H9 (cell line): ENCODE data around the gene HIF1A. TPM values are rescaled to one million over a fixed set of nuclear protein-coding genes. Genes with fewer than 3 reads are reported as not detected.

Experiments used
- DNase-seq: peaks from one replicate; pipeline ENCODE4 v3.0.0-alpha.2; 2017
- H2AFZ ChIP-seq: one replicate; pipeline ENCODE4 v1.6.1; 2013; ENCODE audit warnings: mild to moderate bottlenecking, low read length, control low read depth, moderate library complexity
- H2AK5ac ChIP-seq: 2 replicates; pipeline ENCODE4 v1.6.1; 2013; ENCODE audit warnings: low read length, control low read depth, mixed read lengths; ENCODE audit not compliant: insufficient read length
- H2BK120ac ChIP-seq: one replicate; pipeline ENCODE4 v1.6.1; 2013; ENCODE audit warnings: low read depth, mild to moderate bottlenecking, low read length, control low read depth, inconsistent platforms; ENCODE audit not compliant: poor library complexity, severe bottlenecking
- H2BK12ac ChIP-seq: 2 replicates; pipeline ENCODE4 v1.6.1; 2013; ENCODE audit warnings: low read length, control low read depth, mixed read lengths, low read depth; ENCODE audit not compliant: insufficient read length
- H2BK15ac ChIP-seq: 2 replicates; pipeline ENCODE4 v1.6.1; 2013; ENCODE audit warnings: low read depth, low read length, control low read depth
- H2BK20ac ChIP-seq: one replicate; pipeline ENCODE4 v1.6.1; 2013; ENCODE audit warnings: low read depth, mild to moderate bottlenecking, low read length, control low read depth, inconsistent platforms; ENCODE audit not compliant: poor library complexity, severe bottlenecking
- H2BK5ac ChIP-seq: 2 replicates; pipeline ENCODE4 v1.6.1; 2013; ENCODE audit warnings: low read length, control low read depth, mixed read lengths; ENCODE audit not compliant: insufficient read length
- H3K14ac ChIP-seq: 2 replicates; pipeline ENCODE4 v1.6.1; 2013; ENCODE audit warnings: low read length, control low read depth; ENCODE audit not compliant: insufficient read depth
- H3K18ac ChIP-seq: 2 replicates; pipeline ENCODE4 v1.6.1; 2013; ENCODE audit warnings: low read depth, mild to moderate bottlenecking, mixed read lengths, low read length, control low read depth; ENCODE audit not compliant: insufficient read length
- H3K23ac ChIP-seq: 2 replicates; pipeline ENCODE4 v1.6.1; 2013; ENCODE audit warnings: low read length, control low read depth, mixed read lengths, low read depth; ENCODE audit not compliant: insufficient read length
- H3K23me2 ChIP-seq: 2 replicates; pipeline ENCODE4 v1.6.1; 2013; ENCODE audit warnings: low read depth, mild to moderate bottlenecking, mixed read lengths, low read length, control low read depth; ENCODE audit not compliant: insufficient read length, poor library complexity, severe bottlenecking
- H3K27ac ChIP-seq: 2 replicates; pipeline ENCODE4 v1.5.1; 2013; ENCODE audit warnings: low read length, control low read depth, mixed read lengths, low read depth; ENCODE audit not compliant: insufficient read length
- H3K27me3 ChIP-seq: 2 replicates; pipeline ENCODE4 v1.6.1; 2013; ENCODE audit warnings: low read length, control low read depth, inconsistent platforms; ENCODE audit not compliant: insufficient read depth
- H3K4ac ChIP-seq: 2 replicates; pipeline ENCODE4 v1.6.1; 2013; ENCODE audit warnings: low read depth, mild to moderate bottlenecking, control low read depth, inconsistent platforms, low read length, moderate library complexity
- H3K4me1 ChIP-seq: 2 replicates; pipeline ENCODE4 v1.6.1; 2013; ENCODE audit warnings: low read length, control low read depth, inconsistent platforms; ENCODE audit not compliant: insufficient read depth
- H3K4me2 ChIP-seq: 2 replicates; pipeline ENCODE4 v1.6.1; 2013; ENCODE audit warnings: low read length, control low read depth, mixed read lengths; ENCODE audit not compliant: insufficient read length, insufficient read depth
- H3K56ac ChIP-seq: 2 replicates; pipeline ENCODE4 v1.6.1; 2013; ENCODE audit warnings: low read depth, mild to moderate bottlenecking, mixed read lengths, low read length, control low read depth; ENCODE audit not compliant: insufficient read length
- H3K79me1 ChIP-seq: 2 replicates; pipeline ENCODE4 v1.6.1; 2013; ENCODE audit warnings: low read depth, mild to moderate bottlenecking, moderate library complexity, low read length, control low read depth, inconsistent platforms; ENCODE audit not compliant: insufficient read depth, poor library complexity, severe bottlenecking
- H3K79me2 ChIP-seq: 2 replicates; pipeline ENCODE4 v1.6.1; 2013; ENCODE audit warnings: low read length, control low read depth, inconsistent platforms; ENCODE audit not compliant: insufficient read depth
- H3K9ac ChIP-seq: 2 replicates; pipeline ENCODE4 v1.6.1; 2013; ENCODE audit warnings: low read length, control low read depth, mixed read lengths; ENCODE audit not compliant: insufficient read length; ENCODE audit errors: extremely low read depth
- H3K9me3 ChIP-seq: one replicate; pipeline ENCODE4 v1.6.1; 2013; ENCODE audit warnings: low read depth, low read length, inconsistent platforms; ENCODE audit not compliant: control insufficient read depth
- H3T11ph ChIP-seq: one replicate; pipeline ENCODE4 v1.6.1; 2013; ENCODE audit warnings: mild to moderate bottlenecking, low read length, control low read depth, inconsistent platforms
- H4K20me1 ChIP-seq: one replicate; pipeline ENCODE4 v1.6.1; 2013; ENCODE audit not compliant: control insufficient read depth, insufficient read length, insufficient read depth
- H4K5ac ChIP-seq: 2 replicates; pipeline ENCODE4 v1.6.1; 2013; ENCODE audit warnings: low read depth, mild to moderate bottlenecking, mixed read lengths, low read length, control low read depth; ENCODE audit not compliant: insufficient read length
- H4K8ac ChIP-seq: replicated peaks from 2 replicates; pipeline ENCODE4 v1.6.1; 2013; ENCODE audit warnings: low read length, control low read depth, mixed read lengths, low read depth; ENCODE audit not compliant: insufficient read length
- H4K91ac ChIP-seq: 2 replicates; pipeline ENCODE4 v1.6.1; 2013; ENCODE audit warnings: low read depth, mild to moderate bottlenecking, moderate library complexity, mixed read lengths, low read length, control low read depth; ENCODE audit not compliant: insufficient read length
- H3K27ac Mint-ChIP-seq, 3 experiments: 2 replicates in 2 of 3; 3 replicates in 1 of 3; pipeline ENCODE4 v1.8.0; 2020 to 2021; ENCODE audit warnings: mixed read lengths in 3 of 3, mild to moderate bottlenecking in 1 of 3, moderate library complexity in 1 of 3
- H3K27me3 Mint-ChIP-seq: 2 replicates; pipeline ENCODE4 v1.8.0; 2021; ENCODE audit warnings: low read depth, mild to moderate bottlenecking, moderate library complexity, mixed read lengths
- H3K36me3 Mint-ChIP-seq, 3 experiments: 2 replicates in 2 of 3; 3 replicates in 1 of 3; pipeline ENCODE4 v1.8.0; 2020 to 2021; ENCODE audit warnings: low read depth in 3 of 3, mixed read lengths in 3 of 3; ENCODE audit not compliant: insufficient read depth in 1 of 3
- H3K4me1 Mint-ChIP-seq, 2 experiments: 2 replicates each; pipeline ENCODE4 v1.8.0; 2020; ENCODE audit warnings: mixed read lengths in 2 of 2
- H3K4me3 Mint-ChIP-seq, 2 experiments: 2 replicates in 1 of 2; 3 replicates in 1 of 2; pipeline ENCODE4 v1.8.0; 2020 to 2021; ENCODE audit warnings: mild to moderate bottlenecking in 2 of 2, mixed read lengths in 2 of 2, moderate library complexity in 1 of 2
- H3K9me3 Mint-ChIP-seq, 2 experiments: 2 replicates in 1 of 2; 3 replicates in 1 of 2; pipeline ENCODE4 v1.8.0; 2020; ENCODE audit warnings: mild to moderate bottlenecking in 2 of 2, mixed read lengths in 2 of 2, moderate library complexity in 1 of 2
- WGBS: extraction: QIAGEN DNeasy Blood & Tissue Kit; methylation state at CpG from one replicate; pipeline ENCODE4 v1.1.7; 2013; ENCODE audit warnings: missing lambda C conversion rate, low lambda C conversion rate, mixed read lengths; ENCODE audit not compliant: insufficient read length; ENCODE audit errors: extremely low coverage; 5-methylcytosine and 5-hydroxymethylcytosine counted together
- total RNA-seq: library from RNA; stranded (reverse); gene quantifications from 2 replicates; pipeline ENCODE4 v1.2.1, GENCODE V29; 2021
- TF ChIP-seq, protein P1 (sequence below): fragments of 200-600 bp; sonication (generic); conservative IDR thresholded peaks from 3 replicates; pipeline ENCODE4 v1.8.0; 2021; ENCODE audit warnings: antibody characterized with exemption, mild to moderate bottlenecking

The HIF1A gene
- total RNA-seq, 1 experiment from 2014 or later, result 154 TPM

DNA sequence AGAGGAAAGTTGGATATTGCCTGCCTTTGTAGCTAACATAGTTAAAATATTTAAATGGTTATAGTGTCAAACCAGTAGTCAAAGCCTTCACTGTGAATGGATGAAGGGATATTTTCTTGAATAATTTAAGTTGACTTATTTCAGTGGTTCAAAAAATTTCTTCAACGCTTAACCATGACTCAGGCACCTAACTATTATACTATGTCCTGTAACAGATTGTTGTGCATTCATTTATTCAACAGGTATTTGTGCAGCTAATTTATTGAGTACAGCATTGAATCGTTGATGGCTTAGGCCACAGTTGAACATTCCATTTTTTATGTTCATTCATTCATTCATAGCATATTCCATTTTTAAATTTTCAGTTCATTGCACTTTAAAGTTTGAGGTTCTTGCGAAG lies 9.2 kb downstream of the HIF1A start:
- no peak overlapping the region for H2AFZ ChIP-seq
- H3K79me1 ChIP-seq, result no peaks in the 10 kb centered on the region
- Mint-ChIP-seq H3K4me1 (peaks cover 47% of the 10 kb centered on the region in 2 experiments), H3K36me3 (peaks cover 2 to 10% (median 8%) of the 10 kb centered on the region in 3 experiments; a peak in 5 of 7 replicates), H3K27me3 (no peaks in the 10 kb centered on the region), H3K4me3 (no peak overlapping the region), H3K9me3 (no peaks in the 10 kb centered on the region), H3K27ac (no peak overlapping the region)
- H3K27ac ChIP-seq, result no peak overlapping the region
- no peak overlapping the region for H4K8ac ChIP-seq
- no peak overlapping the region for H2BK20ac ChIP-seq
- H3T11ph ChIP-seq, result no peak overlapping the region
- H3K18ac ChIP-seq, result no peak overlapping the region
- H3K27me3 ChIP-seq, result no peaks in the 10 kb centered on the region
- no CpG with 5 or more reads among the region's 3 CpGs for WGBS
- H3K9me3 ChIP-seq, result no peaks in the 10 kb centered on the region
- peaks cover 54% of the 10 kb centered on the region for H3K79me2 ChIP-seq
- DNase-seq, result no peak
- H4K5ac ChIP-seq, result no peak overlapping the region
- H3K4me1 ChIP-seq, result no peaks in the 10 kb centered on the region
- H3K9ac ChIP-seq, result no peak overlapping the region
- no peak overlapping the region for H3K4ac ChIP-seq
- H3K23me2 ChIP-seq, result no peaks in the 10 kb centered on the region
- no peak overlapping the region for H3K23ac ChIP-seq
- no peaks in the 10 kb centered on the region for H4K20me1 ChIP-seq
- no peak overlapping the region for H3K14ac ChIP-seq
- no peak overlapping the region for H2BK12ac ChIP-seq
- no peak overlapping the region for H2BK120ac ChIP-seq
- no peak overlapping the region for H3K4me2 ChIP-seq
- no peak overlapping the region for H2BK5ac ChIP-seq
- no peak overlapping the region for H4K91ac ChIP-seq
- H2AK5ac ChIP-seq, result no peak overlapping the region
- TF ChIP-seq, protein P1, sequence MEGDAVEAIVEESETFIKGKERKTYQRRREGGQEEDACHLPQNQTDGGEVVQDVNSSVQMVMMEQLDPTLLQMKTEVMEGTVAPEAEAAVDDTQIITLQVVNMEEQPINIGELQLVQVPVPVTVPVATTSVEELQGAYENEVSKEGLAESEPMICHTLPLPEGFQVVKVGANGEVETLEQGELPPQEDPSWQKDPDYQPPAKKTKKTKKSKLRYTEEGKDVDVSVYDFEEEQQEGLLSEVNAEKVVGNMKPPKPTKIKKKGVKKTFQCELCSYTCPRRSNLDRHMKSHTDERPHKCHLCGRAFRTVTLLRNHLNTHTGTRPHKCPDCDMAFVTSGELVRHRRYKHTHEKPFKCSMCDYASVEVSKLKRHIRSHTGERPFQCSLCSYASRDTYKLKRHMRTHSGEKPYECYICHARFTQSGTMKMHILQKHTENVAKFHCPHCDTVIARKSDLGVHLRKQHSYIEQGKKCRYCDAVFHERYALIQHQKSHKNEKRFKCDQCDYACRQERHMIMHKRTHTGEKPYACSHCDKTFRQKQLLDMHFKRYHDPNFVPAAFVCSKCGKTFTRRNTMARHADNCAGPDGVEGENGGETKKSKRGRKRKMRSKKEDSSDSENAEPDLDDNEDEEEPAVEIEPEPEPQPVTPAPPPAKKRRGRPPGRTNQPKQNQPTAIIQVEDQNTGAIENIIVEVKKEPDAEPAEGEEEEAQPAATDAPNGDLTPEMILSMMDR, result no peak
- no peak overlapping the region for H3K56ac ChIP-seq
- no peak overlapping the region for H2BK15ac ChIP-seq
